CD4-positive, alpha-beta T cell (primary cell): ENCODE measurements around the gene NTNG2. TPM values are rescaled to one million over a fixed set of nuclear protein-coding genes. Genes with fewer than 3 reads are reported as not detected.

ENCODE experiments used
- ATAC-seq: fragments of 200-7000 bp; cut with Tn5 transposase; one replicate; pipeline ENCODE4 v1.10.0; 2022; ENCODE audit warnings: mild to moderate bottlenecking; ENCODE audit not compliant: poor library complexity
- CTCF ChIA-PET: fragments of 350-600 bp; sonication (Branson Sonifier 250); formaldehyde crosslinking; loops from one replicate; lab custom pipeline; 2021; ENCODE audit warnings: antibody characterized with exemption, inconsistent platforms; lab: Charles Lee
- POLR2A ChIA-PET: fragments of 350-600 bp; sonication (Branson Sonifier 250); formaldehyde crosslinking; loops from one replicate; lab custom pipeline; 2021; ENCODE audit warnings: antibody characterized with exemption, inconsistent platforms; lab: Charles Lee
- DNase-seq, 14 experiments: peaks; one replicate each; pipeline ENCODE4 v3.0.0-alpha.2; 2013 to 2020; ENCODE audit warnings: mixed read lengths in 2 of 14
- H3K27ac ChIP-seq, 2 donors: one replicate each; pipeline versions ENCODE4 v1.5.1 to v1.7.0; 2013; ENCODE audit warnings: low read length in 2 of 2, low read depth in 1 of 2, mild to moderate bottlenecking in 1 of 2
- H3K27me3 ChIP-seq, 2 experiments: 1 replicate in 1 of 2; 2 replicates in 1 of 2; pipeline versions ENCODE4 v1.6.1 to v1.7.0; 2013; ENCODE audit warnings: low read length in 2 of 2, control low read depth in 1 of 2, mild to moderate bottlenecking in 1 of 2, moderate library complexity in 1 of 2; ENCODE audit not compliant: insufficient read depth in 2 of 2, control insufficient read depth in 1 of 2
- H3K36me3 ChIP-seq: one replicate; pipeline ENCODE4 v1.6.1; 2013; ENCODE audit warnings: low read length, control low read depth; ENCODE audit not compliant: insufficient read depth
- H3K4me1 ChIP-seq: one replicate; pipeline ENCODE4 v1.6.1; 2013; ENCODE audit warnings: low read length, control low read depth; ENCODE audit not compliant: insufficient read depth
- H3K4me3 ChIP-seq: one replicate; pipeline ENCODE4 v1.5.1; 2013; ENCODE audit warnings: mild to moderate bottlenecking, low read length, moderate library complexity
- H3K9me3 ChIP-seq, 2 experiments: 1 replicate in 1 of 2; 2 replicates in 1 of 2; pipeline versions ENCODE4 v1.6.1 to v1.7.0; 2013; ENCODE audit warnings: low read length in 2 of 2, mild to moderate bottlenecking in 2 of 2, control low read depth in 1 of 2, moderate library complexity in 1 of 2; ENCODE audit not compliant: control insufficient read depth in 1 of 2, insufficient read depth in 1 of 2
- H3K27ac Mint-ChIP-seq: one replicate; pipeline ENCODE4 v1.8.0; 2020; ENCODE audit warnings: mixed read lengths
- H3K27me3 Mint-ChIP-seq: one replicate; pipeline ENCODE4 v1.8.0; 2021; ENCODE audit warnings: mixed read lengths
- H3K36me3 Mint-ChIP-seq: one replicate; pipeline ENCODE4 v1.8.0; 2021; ENCODE audit warnings: low read depth, mixed read lengths
- H3K4me1 Mint-ChIP-seq: one replicate; pipeline ENCODE4 v1.8.0; 2021; ENCODE audit warnings: low read depth, mixed read lengths
- H3K4me3 Mint-ChIP-seq: one replicate; pipeline ENCODE4 v1.8.0; 2020; ENCODE audit warnings: mild to moderate bottlenecking, mixed read lengths
- H3K9me3 Mint-ChIP-seq: one replicate; pipeline ENCODE4 v1.8.0; 2020; ENCODE audit warnings: mixed read lengths
- CTCF ChIP-seq: fragments of 200-600 bp; IDR thresholded peaks from one replicate; pipeline ENCODE4 v1.8.0; 2022; ENCODE audit warnings: antibody characterized with exemption, mild to moderate bottlenecking
- intact Hi-C, 2 experiments: fragments of 100-400 bp; cut with DNase I in 1 of 2; cut with micrococcal nuclease in 1 of 2; formaldehyde crosslinking; loops; one replicate each; pipeline versions ENCODE4 v1.15.1 to v1.9.0; 2023 to 2025; cut with DNase I, micrococcal nuclease
- total RNA-seq, 174 experiments: library from RNA in 2 of 174; stranded (reverse) in 2 of 174; gene quantifications; one replicate each; pipeline ENCODE4 v1.2.3 and lab custom pipeline; 2021 to 2026

The NTNG2 gene
- total RNA-seq, 2 experiments from 2014 or later, result 2.2 to 2.6 TPM

GRCh38 chr9:132236662-132237311, 74.9 kb downstream of the NTNG2 start:
- H3K4me1 Mint-ChIP-seq, result peaks cover 14% of the 10 kb centered on the region
- ChIA-PET POLR2A (interaction anchor here (1.1 kb wide), 1 partner anchor 67 kb away, joined by 3 read pairs; no protein-coding TSS in a partner anchor), CTCF (interaction anchor here (0.5 to 1.2 kb wide), 13 partner anchors 10 to 633 kb away, joined by 3 to 9 read pairs (median 3); no protein-coding TSS in a partner anchor)
- Histone ChIP-seq H3K4me1 (peaks cover 28% of the 10 kb centered on the region), H3K36me3 (no peaks in the 10 kb centered on the region), H3K27ac (no peak overlapping the region), H3K27me3 (no peaks in the 10 kb centered on the region), H3K4me3 (no peak overlapping the region), H3K9me3 (no peaks in the 10 kb centered on the region)
- DNase-seq, result no peak
- no peaks in the 10 kb centered on the region for H3K9me3 Mint-ChIP-seq
- H3K36me3 Mint-ChIP-seq, result peaks cover 5% of the 10 kb centered on the region
- no peak overlapping the region for H3K27ac Mint-ChIP-seq
- ATAC-seq, result no peak
- H3K4me3 Mint-ChIP-seq, result peak overlapping the region; percentile 26
- peak; percentile 67 for TF ChIP-seq CTCF
- peaks cover 4% of the 10 kb centered on the region for H3K27me3 Mint-ChIP-seq
- intact Hi-C loops, result loop anchor here (1.0 to 2.0 kb wide), 3 partner anchors 66 to 474 kb away; no protein-coding TSS in a partner anchor

- Mint-ChIP-seq H3K9me3 (no peaks in the 10 kb centered on the region), H3K4me3 (no peak overlapping the region), H3K27me3 (peaks cover 4% of the 10 kb centered on the region), H3K4me1 (peaks cover 17% of the 10 kb centered on the region), H3K27ac (no peak overlapping the region), H3K36me3 (peaks cover 5% of the 10 kb centered on the region)
- Histone ChIP-seq H3K27me3 (no peaks in the 10 kb centered on the region), H3K9me3 (no peaks in the 10 kb centered on the region), H3K27ac (no peak overlapping the region), H3K36me3 (no peaks in the 10 kb centered on the region), H3K4me1 (peaks cover 31% of the 10 kb centered on the region), H3K4me3 (no peak overlapping the region)
- intact Hi-C loops, result loop anchor here in 1 of 2 experiments (2.0 kb wide), 1 partner anchor 475 kb away; no protein-coding TSS in a partner anchor
- no peak for ATAC-seq
- POLR2A ChIA-PET, result no interaction called here
- peak in 1 of 14 experiments; percentile 23 for DNase-seq
- CTCF ChIA-PET, result interaction anchor here (1.1 kb wide), 1 partner anchor 22 kb away, joined by 3 read pairs; no protein-coding TSS in a partner anchor
- TF ChIP-seq CTCF, result no peak
Measured at GRCh38 chr9:132237481-132237880, 75.6 kb downstream of the NTNG2 start.

- no peaks in the 10 kb centered on the region for H3K27me3 ChIP-seq
- Mint-ChIP-seq H3K27me3 (peaks cover 4% of the 10 kb centered on the region), H3K9me3 (no peaks in the 10 kb centered on the region), H3K27ac (no peak overlapping the region), H3K36me3 (peaks cover 5% of the 10 kb centered on the region), H3K4me1 (peaks cover 20% of the 10 kb centered on the region), H3K4me3 (peak overlapping the region; percentile 48)
- no peak overlapping the region for H3K4me3 ChIP-seq
- ChIA-PET CTCF (interaction anchor here (0.7 to 1.6 kb wide), 3 partner anchors 21 to 483 kb away, joined by 3 read pairs; no protein-coding TSS in a partner anchor), POLR2A (no interaction called here)
- H3K4me1 ChIP-seq, result peaks cover 39% of the 10 kb centered on the region
- no peak overlapping the region for H3K27ac ChIP-seq
- intact Hi-C loops, result no loop called here
- DNase-seq (peak in 1 of 14 experiments; percentile 43), ATAC-seq (no peak)
- H3K36me3 ChIP-seq, result no peaks in the 10 kb centered on the region
- TF ChIP-seq CTCF, result no peak
- no peaks in the 10 kb centered on the region for H3K9me3 ChIP-seq
Measured at GRCh38 chr9:132238026-132238972, 76.4 kb downstream of the NTNG2 start.
